GM10248 (cell line): ENCODE results near the gene RFPL2.

Experiments
- CTCF ChIA-PET: fragments of 300-600 bp; sonication (Branson Sonifier 250); formaldehyde crosslinking; extraction: SDS; loops from one replicate; lab custom pipeline; 2021; ENCODE audit warnings: antibody characterized with exemption; lab: Yijun Ruan, JAX
- POLR2A ChIA-PET: fragments of 350-650 bp; sonication (Branson Sonifier 250); formaldehyde crosslinking; extraction: SDS; loops from one replicate; lab custom pipeline; 2020; ENCODE audit warnings: antibody characterized with exemption; lab: Yijun Ruan, JAX
- DNase-seq: peaks from one replicate; pipeline ENCODE4 v3.0.0; 2012; ENCODE audit errors: extremely low spot score
- CTCF ChIP-seq: IDR thresholded peaks from 2 replicates; pipeline ENCODE4 v1.5.1; 2012; ENCODE audit warnings: mild to moderate bottlenecking, low read depth; ENCODE audit errors: extremely low read depth, missing control alignments, control extremely low read depth

RFPL2 gene

GRCh38 chr22:32222991-32223390, 18.1 kb upstream of the RFPL2 start:
- POLR2A ChIA-PET, result no interaction called here
- no peak for DNase-seq
- no peak for TF ChIP-seq CTCF
- CTCF ChIA-PET, result interaction anchor here (1.0 kb wide), 1 partner anchor 44 kb away, joined by 3 read pairs; no protein-coding TSS in a partner anchor

GRCh38 chr22:32219026-32219425, 14.2 kb upstream of the RFPL2 start:
- CTCF ChIA-PET, result no interaction called here
- no peak for DNase-seq
- TF ChIP-seq CTCF, result no peak
- POLR2A ChIA-PET, result no interaction called here

GRCh38 chr22:32218470-32218869, 13.6 kb upstream of the RFPL2 start:
- TF ChIP-seq CTCF, result no peak
- CTCF ChIA-PET, result no interaction called here
- DNase-seq, result no peak
- POLR2A ChIA-PET, result no interaction called here

DNA sequence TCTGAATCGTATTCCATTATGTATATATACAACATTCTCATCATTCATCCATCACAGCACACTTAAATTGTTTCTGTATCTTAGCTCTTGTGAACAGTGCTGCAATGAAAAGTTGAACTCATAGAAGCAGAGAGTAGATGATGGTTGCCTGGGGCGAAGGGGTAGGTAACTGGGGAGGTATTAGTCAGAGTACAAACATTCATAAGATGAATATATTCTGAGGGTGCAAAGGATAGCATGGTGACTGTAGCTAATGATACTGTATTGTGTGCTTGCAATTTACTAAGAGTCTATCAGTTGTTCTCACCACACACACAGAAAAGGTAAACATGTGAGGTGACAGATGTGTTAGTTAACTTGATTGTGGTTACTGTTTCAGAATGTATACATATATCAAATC, 12.6 kb upstream of the RFPL2 start:
- CTCF ChIA-PET, result no interaction called here
- POLR2A ChIA-PET, result no interaction called here
- DNase-seq, result no peak
- TF ChIP-seq CTCF, result no peak

GRCh38 chr22:32216911-32217310, 12.0 kb upstream of the RFPL2 start:
- POLR2A ChIA-PET, result no interaction called here
- no peak for DNase-seq
- CTCF ChIA-PET, result no interaction called here
- TF ChIP-seq CTCF, result no peak

DNA sequence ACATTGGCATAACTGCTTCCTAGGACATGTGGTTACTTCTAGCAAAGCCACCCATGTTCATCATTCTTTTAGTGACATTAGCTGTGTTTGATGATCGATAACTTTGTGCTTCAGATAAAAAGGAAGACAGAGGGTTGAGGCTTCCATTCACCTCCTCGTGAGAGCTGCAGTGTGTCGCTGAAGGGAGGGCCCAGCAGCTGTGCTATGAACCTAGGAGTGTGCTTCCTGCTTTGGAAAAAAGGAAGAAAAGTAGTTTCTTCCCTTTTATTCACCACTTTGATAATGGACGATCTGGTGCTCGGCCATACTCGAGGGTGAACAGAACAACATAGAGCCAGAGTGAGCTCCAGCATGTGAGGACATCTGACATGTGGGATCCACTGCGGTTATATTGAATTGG, 6.1 kb upstream of the RFPL2 start:
- no peak for TF ChIP-seq CTCF
- no peak for DNase-seq
- CTCF ChIA-PET, result interaction anchor here (0.9 kb wide), 1 partner anchor 55 kb away, joined by 3 read pairs; no protein-coding TSS in a partner anchor
- POLR2A ChIA-PET, result no interaction called here

DNA sequence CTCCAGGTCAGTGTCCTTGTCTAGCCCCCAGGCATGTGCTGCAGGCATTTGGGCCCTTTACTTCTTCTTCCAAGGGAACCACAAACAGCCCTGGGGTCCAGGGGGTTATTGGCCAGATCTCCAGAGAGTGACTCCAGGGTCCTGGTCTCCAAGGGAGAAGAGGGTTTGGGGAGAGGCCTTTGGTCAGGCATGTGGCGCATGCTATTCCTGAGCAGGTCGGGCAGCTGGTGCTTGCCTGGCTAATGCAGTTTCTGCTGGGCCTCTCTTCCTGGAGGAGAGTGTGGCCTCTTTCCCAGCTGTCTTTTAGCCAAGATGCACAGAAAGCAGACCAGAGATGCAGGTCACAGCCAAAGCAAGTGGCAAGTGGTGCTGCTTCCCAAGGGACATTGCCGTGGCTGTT, 3.8 kb upstream of the RFPL2 start:
- TF ChIP-seq CTCF, result no peak
- no peak for DNase-seq
- POLR2A ChIA-PET, result no interaction called here
- CTCF ChIA-PET, result no interaction called here
